PC-3 (cell line): ENCODE results near the gene SEMA5A.

Experiments used
- CTCF ChIP-seq: fragments of 300-600 bp; sonication (generic); conservative IDR thresholded peaks from 2 replicates; pipeline ENCODE4 v1.5.1; 2017; ENCODE audit warnings: antibody characterized with exemption, low read depth, mild to moderate bottlenecking, low read length
- EZH2 ChIP-seq: fragments of 300-600 bp; sonication (generic); IDR thresholded peaks from one replicate; pipeline ENCODE4 v1.6.1; 2017; ENCODE audit warnings: antibody characterized with exemption, mild to moderate bottlenecking, low read length; ENCODE audit not compliant: unreplicated experiment
- EZH2phosphoT487 ChIP-seq: fragments of 300-600 bp; sonication (generic); IDR thresholded peaks from 2 replicates; pipeline ENCODE4 v1.6.1; 2018; ENCODE audit warnings: mild to moderate bottlenecking, antibody characterized with exemption, low read length, borderline replicate concordance

- TF ChIP-seq EZH2phosphoT487 (no peak), EZH2 (no peak), CTCF (no peak)
Measured at GRCh38 chr5:9502050-9502834, 43.6 kb downstream of the SEMA5A start.
